B cell (primary cell): Measurements from ENCODE around the gene CPLX1. TPM values are rescaled to one million over a fixed set of nuclear protein-coding genes. Genes with fewer than 3 reads are reported as not detected.

Experiments used
- ATAC-seq: fragments of 200-7000 bp; cut with Tn5 transposase; one replicate; pipeline ENCODE4 v1.10.0; 2021; ENCODE audit warnings: low read depth, mild to moderate bottlenecking, moderate number of reproducible peaks, moderate library complexity
- CTCF ChIA-PET: fragments of 350-600 bp; sonication (Branson Sonifier 250); formaldehyde crosslinking; loops from one replicate; lab custom pipeline; 2021; ENCODE audit warnings: antibody characterized with exemption, inconsistent platforms; lab: Charles Lee
- POLR2A ChIA-PET: fragments of 350-600 bp; sonication (Branson Sonifier 250); formaldehyde crosslinking; loops from one replicate; lab custom pipeline; 2021; ENCODE audit warnings: antibody characterized with exemption; lab: Charles Lee
- DNase-seq: peaks from one replicate; pipeline ENCODE4 v3.0.0; 2013
- H2AFZ ChIP-seq: 2 replicates; pipeline ENCODE4 v1.6.1; 2012; ENCODE audit warnings: mild to moderate bottlenecking, low read depth, low read length; ENCODE audit not compliant: insufficient read depth, poor library complexity, severe bottlenecking
- H3K27ac ChIP-seq, 2 donors: 1 replicate in 1 of 2; 2 replicates in 1 of 2; pipeline ENCODE4 v1.5.1; 2012 to 2013; ENCODE audit warnings: low read length in 2 of 2, mild to moderate bottlenecking in 2 of 2, moderate library complexity in 1 of 2
- H3K27me3 ChIP-seq, 4 experiments: fragments of 200-600 bp in 1 of 4; sonication (generic) in 1 of 4; replicated peaks in 1 of 4; 1 replicate in 2 of 4; 2 replicates in 2 of 4; pipeline versions ENCODE4 v1.6.1 to v1.7.0; 2013 to 2016; ENCODE audit warnings: low read length in 3 of 4, mild to moderate bottlenecking in 2 of 4, mixed read lengths in 1 of 4, moderate library complexity in 1 of 4; ENCODE audit not compliant: insufficient read depth in 4 of 4, control insufficient read depth in 3 of 4; ENCODE audit errors: control extremely low read depth in 1 of 4
- H3K36me3 ChIP-seq, 2 experiments: replicated peaks in 1 of 2; 1 replicate in 1 of 2; 2 replicates in 1 of 2; pipeline versions ENCODE4 v1.6.1 to v1.7.1; 2013; ENCODE audit warnings: low read length in 1 of 2; ENCODE audit not compliant: insufficient read depth in 2 of 2, control insufficient read depth in 1 of 2; ENCODE audit errors: control extremely low read depth in 1 of 2, extremely low read depth in 1 of 2
- H3K4me1 ChIP-seq, 2 donors: fragments of 200-600 bp in 1 of 2; sonication (generic) in 1 of 2; 1 replicate in 1 of 2; 2 replicates in 1 of 2; pipeline versions ENCODE4 v1.5.1 to v1.6.1; 2013 to 2017; ENCODE audit warnings: low read length in 2 of 2; ENCODE audit not compliant: control insufficient read depth in 2 of 2, insufficient read depth in 2 of 2
- H3K4me2 ChIP-seq: replicated peaks from 2 replicates; pipeline ENCODE3; 2012; ENCODE audit warnings: mild to moderate bottlenecking, low read depth, low read length; ENCODE audit not compliant: poor library complexity, severe bottlenecking
- H3K4me3 ChIP-seq, 5 experiments: fragments of 200-600 bp in 1 of 5; sonication (generic) in 1 of 5; 1 replicate in 3 of 5; 2 replicates in 2 of 5; pipeline versions ENCODE4 v1.5.1 to v1.7.0; 2011 to 2016; ENCODE audit warnings: low read length in 4 of 5, mild to moderate bottlenecking in 4 of 5, low read depth in 2 of 5, control low read depth in 1 of 5, moderate library complexity in 1 of 5; ENCODE audit not compliant: insufficient read depth in 1 of 5; ENCODE audit errors: control extremely low read depth in 1 of 5, extremely low read depth in 1 of 5
- H3K79me2 ChIP-seq: fragments of 200-600 bp; sonication (generic); one replicate; pipeline ENCODE4 v1.6.0; 2016; ENCODE audit warnings: low read length; ENCODE audit not compliant: control insufficient read depth, insufficient read depth
- H3K9ac ChIP-seq: fragments of 200-600 bp; sonication (generic); 2 replicates; pipeline ENCODE4 v1.6.1; 2017; ENCODE audit warnings: mild to moderate bottlenecking, low read length, moderate library complexity
- H3K9me3 ChIP-seq, 3 donors: one replicate each; pipeline versions ENCODE4 v1.6.1 to v1.7.1; 2013; ENCODE audit warnings: low read length in 2 of 3; ENCODE audit not compliant: control insufficient read depth in 2 of 3, insufficient read depth in 1 of 3; ENCODE audit errors: control extremely low read depth in 1 of 3
- H4K20me1 ChIP-seq: 2 replicates; pipeline ENCODE4 v1.6.0; 2012; ENCODE audit warnings: mild to moderate bottlenecking, low read length; ENCODE audit not compliant: insufficient read depth, control insufficient read depth, poor library complexity, severe bottlenecking
- H3K27ac Mint-ChIP-seq: one replicate; pipeline ENCODE4 v1.8.0; 2021; ENCODE audit warnings: mixed read lengths
- H3K27me3 Mint-ChIP-seq: one replicate; pipeline ENCODE4 v1.8.0; 2021; ENCODE audit warnings: mixed read lengths
- H3K4me1 Mint-ChIP-seq: one replicate; pipeline ENCODE4 v1.8.0; 2021; ENCODE audit warnings: mixed read lengths
- H3K4me3 Mint-ChIP-seq: one replicate; pipeline ENCODE4 v1.8.0; 2021; ENCODE audit warnings: mixed read lengths
- H3K9me3 Mint-ChIP-seq: one replicate; pipeline ENCODE4 v1.8.0; 2022; ENCODE audit warnings: mixed read lengths; ENCODE audit not compliant: insufficient read depth
- CTCF ChIP-seq: fragments of 200-600 bp; IDR thresholded peaks from one replicate; pipeline ENCODE4 v1.8.0; 2022; ENCODE audit warnings: antibody characterized with exemption, mild to moderate bottlenecking
- EZH2 ChIP-seq: IDR thresholded peaks from 2 replicates; pipeline ENCODE4 v1.6.1; 2012; ENCODE audit warnings: borderline replicate concordance, low read depth, mild to moderate bottlenecking, moderate library complexity, low read length; ENCODE audit not compliant: insufficient read depth, poor library complexity, severe bottlenecking
- WGBS: methylation state at CpG from one replicate; pipeline ENCODE4 v1.1.5; 2013; ENCODE audit warnings: missing lambda C conversion rate; ENCODE audit not compliant: insufficient coverage; 5-methylcytosine and 5-hydroxymethylcytosine counted together
- intact Hi-C: fragments of 100-400 bp; cut with micrococcal nuclease; formaldehyde crosslinking; loops from one replicate; pipeline ENCODE4 v1.10.0; 2022
- polyA plus RNA-seq: library from polyadenylated mRNA; depleted of rRNA; stranded (reverse); fragments of >200 nt; gene quantifications from 2 replicates; pipeline ENCODE4 v1.2.3, GENCODE V29; 2012
- total RNA-seq, 2 donors: library from RNA; stranded (reverse); fragments of 120-200 nt in 1 of 2; gene quantifications; 1 replicate in 1 of 2; 2 replicates in 1 of 2; pipeline versions ENCODE4 v1.2.3 to v1.2.4, GENCODE V29; 2013 to 2022

Gene CPLX1
- total and polyA plus RNA-seq, 2 donors (not counting 1 experiment from before 2014, with no cell fraction given): not detected

- no peak overlapping the region for H3K27ac Mint-ChIP-seq
- H3K9me3 ChIP-seq: peaks cover 0 to 19% (median 0%) of the 10 kb centered on the region in 3 donors
- H2AFZ ChIP-seq: no peak overlapping the region
- no peak for DNase-seq
- H3K9me3 Mint-ChIP-seq: no peaks in the 10 kb centered on the region
- H3K4me1 ChIP-seq: peaks cover 36 to 40% of the 10 kb centered on the region in 2 donors
- WGBS: 86% methylated on average over 16 of the region's 18 CpGs
- no peaks in the 10 kb centered on the region for H3K79me2 ChIP-seq
- H3K27ac ChIP-seq: no peak overlapping the region
- H3K4me3 ChIP-seq: no peak overlapping the region
- TF ChIP-seq EZH2: no peak
- TF ChIP-seq CTCF: no peak
- POLR2A ChIA-PET: no interaction called here
- no peak overlapping the region for H3K4me3 Mint-ChIP-seq
- peaks cover 26% of the 10 kb centered on the region for H3K4me1 Mint-ChIP-seq
- CTCF ChIA-PET: no interaction called here
- peaks cover 40% of the 10 kb centered on the region for H3K27me3 Mint-ChIP-seq
- intact Hi-C loops: no loop called here
- no peaks in the 10 kb centered on the region for H3K36me3 ChIP-seq
- H3K9ac ChIP-seq: no peak overlapping the region
- ATAC-seq: no peak
- no peaks in the 10 kb centered on the region for H4K20me1 ChIP-seq
- peaks cover 0 to 67% (median 26%) of the 10 kb centered on the region in 4 experiments for H3K27me3 ChIP-seq
- H3K4me2 ChIP-seq: no peak overlapping the region
Measured at GRCh38 chr4:788636-789297, 37.2 kb downstream of the CPLX1 start.

- Histone ChIP-seq H3K79me2 (no peaks in the 10 kb centered on the region), H3K9ac (no peak overlapping the region), H3K9me3 (peaks cover 0 to 14% (median 0%) of the 10 kb centered on the region in 3 donors), H3K27ac (no peak overlapping the region), H2AFZ (no peak overlapping the region), H3K27me3 (peaks cover 0 to 63% (median 22%) of the 10 kb centered on the region in 4 experiments), H4K20me1 (no peaks in the 10 kb centered on the region), H3K4me2 (no peak overlapping the region), H3K4me1 (peaks cover 30 to 34% of the 10 kb centered on the region in 2 donors), H3K36me3 (no peaks in the 10 kb centered on the region), H3K4me3 (no peak overlapping the region)
- Mint-ChIP-seq H3K4me1 (peaks cover 23% of the 10 kb centered on the region), H3K9me3 (no peaks in the 10 kb centered on the region), H3K27me3 (peaks cover 36% of the 10 kb centered on the region), H3K4me3 (no peak overlapping the region), H3K27ac (no peak overlapping the region)
- intact Hi-C loops: no loop called here
- ATAC-seq (no peak), DNase-seq (no peak)
- no peak for TF ChIP-seq EZH2
- no peak for TF ChIP-seq CTCF
- WGBS: 89% methylated on average over 16 of the region's 19 CpGs
- POLR2A ChIA-PET: no interaction called here
- CTCF ChIA-PET: no interaction called here
Measured at GRCh38 chr4:788006-788635, 37.8 kb downstream of the CPLX1 start.
